ENCODE data around the gene TMEM11.

TMEM11 gene

GRCh38 chr17:21165922-21166594, 47.9 kb downstream of the TMEM11 start:
- H3K9me2 ChIP-seq (replicated peaks; ENCODE audit: insufficient read depth, low read length), result no peaks in the 10 kb centered on the region
- no peaks in the 10 kb centered on the region for H3K36me3 ChIP-seq (replicated peaks; ENCODE audit: insufficient read depth, low read length)
- DNase-seq, result no peak
- no peaks in the 10 kb centered on the region for H4K20me1 ChIP-seq (ENCODE audit: insufficient read depth, low read length)
- H3K27me3 ChIP-seq (replicated peaks; ENCODE audit: insufficient read depth, low read length), result no peaks in the 10 kb centered on the region
- H3K4me1 ChIP-seq (ENCODE audit: low read length), result peaks cover 42% of the 10 kb centered on the region
- H3K4me3 ChIP-seq (ENCODE audit: low read length), result no peak overlapping the region
- H3K79me2 ChIP-seq (ENCODE audit: low read length), result peaks cover 16% of the 10 kb centered on the region
- TF ChIP-seq CTCF (IDR thresholded peaks at IDR 0.05; ENCODE audit: low read length), result no peak
- peaks cover 6% of the 10 kb centered on the region for H3F3A ChIP-seq (ENCODE audit: insufficient read depth, low read length)
- no peaks in the 10 kb centered on the region for H3K9me3 ChIP-seq (replicated peaks; ENCODE audit: insufficient read depth, low read length)
- H3K9ac ChIP-seq (ENCODE audit: low read length), result no peak overlapping the region
- H3K4me2 ChIP-seq (ENCODE audit: low read depth, low read length), result no peak overlapping the region
- no peak overlapping the region for H3K27ac ChIP-seq (ENCODE audit: low read length)
- no peak overlapping the region for H2AFZ ChIP-seq (ENCODE audit: low read length)

GRCh38 chr17:21164620-21165019, 49.3 kb downstream of the TMEM11 start:
- Histone ChIP-seq H3K9me2 (replicated peaks; ENCODE audit: insufficient read depth, low read length) (no peaks in the 10 kb centered on the region), H3K27ac (ENCODE audit: low read length) (no peak overlapping the region), H3K4me1 (ENCODE audit: low read length) (peaks cover 30% of the 10 kb centered on the region), H3K79me2 (ENCODE audit: low read length) (peaks cover 10% of the 10 kb centered on the region), H3K36me3 (replicated peaks; ENCODE audit: insufficient read depth, low read length) (no peaks in the 10 kb centered on the region), H4K20me1 (ENCODE audit: insufficient read depth, low read length) (no peaks in the 10 kb centered on the region), H3K4me2 (ENCODE audit: low read depth, low read length) (no peak overlapping the region), H2AFZ (ENCODE audit: low read length) (no peak overlapping the region), H3K9me3 (replicated peaks; ENCODE audit: insufficient read depth, low read length) (no peaks in the 10 kb centered on the region), H3K27me3 (replicated peaks; ENCODE audit: insufficient read depth, low read length) (no peaks in the 10 kb centered on the region), H3K9ac (ENCODE audit: low read length) (no peak overlapping the region), H3F3A (ENCODE audit: insufficient read depth, low read length) (0 out of 2 replicates have a peak, but pooled peaks cover 2% of the 10 kb centered on the region), H3K4me3 (ENCODE audit: low read length) (no peak overlapping the region)
- DNase-seq, result no peak
- no peak for TF ChIP-seq EZH2phosphoT487 (IDR thresholded peaks at IDR 0.05; ENCODE audit: low read length)
- TF ChIP-seq CTCF (IDR thresholded peaks at IDR 0.05; ENCODE audit: low read length), result no peak
- no peak for TF ChIP-seq EZH2 (optimal IDR thresholded peaks at IDR 0.05; ENCODE audit: low read depth, low read length)

- Histone ChIP-seq H3K4me1 (ENCODE audit: low read length) (peaks cover 30% of the 10 kb centered on the region), H3F3A (ENCODE audit: insufficient read depth, low read length) (0 out of 2 replicates have a peak, but pooled peaks cover 2% of the 10 kb centered on the region), H3K4me3 (ENCODE audit: low read length) (no peak overlapping the region), H3K4me2 (ENCODE audit: low read depth, low read length) (no peak overlapping the region), H3K9me2 (replicated peaks; ENCODE audit: insufficient read depth, low read length) (no peaks in the 10 kb centered on the region), H3K36me3 (replicated peaks; ENCODE audit: insufficient read depth, low read length) (no peaks in the 10 kb centered on the region), H4K20me1 (ENCODE audit: insufficient read depth, low read length) (no peaks in the 10 kb centered on the region), H3K9me3 (replicated peaks; ENCODE audit: insufficient read depth, low read length) (no peaks in the 10 kb centered on the region), H3K9ac (ENCODE audit: low read length) (no peak overlapping the region), H3K27me3 (replicated peaks; ENCODE audit: insufficient read depth, low read length) (no peaks in the 10 kb centered on the region), H3K27ac (ENCODE audit: low read length) (no peak overlapping the region), H3K79me2 (ENCODE audit: low read length) (peaks cover 6% of the 10 kb centered on the region; the same call in 1 of the 2 replicates), H2AFZ (ENCODE audit: low read length) (no peak overlapping the region)
- no peak for DNase-seq
- TF ChIP-seq CTCF (IDR thresholded peaks at IDR 0.05; ENCODE audit: low read length), result peak; percentile 48
- no peak for TF ChIP-seq EZH2 (optimal IDR thresholded peaks at IDR 0.05; ENCODE audit: low read depth, low read length)
Measured at GRCh38 chr17:21164216-21164615, 49.7 kb downstream of the TMEM11 start.

All from MM.1S (cell line).